NAMALWA (cell line): ENCODE results near the gene TSSK2.
A peak's percentile ranks its signal among the peaks of the same experiment; 100 is the strongest.
"Not testable (repeated sequence)": the region's sequence is repeated elsewhere in the genome, so short reads cannot be mapped to it uniquely, and the experiment has no call there.

ENCODE experiments used
- DNase-seq: peaks from one replicate; pipeline ENCODE4 v3.0.0-alpha.2; 2015; ENCODE audit warnings: low spot score

Gene TSSK2

DNA sequence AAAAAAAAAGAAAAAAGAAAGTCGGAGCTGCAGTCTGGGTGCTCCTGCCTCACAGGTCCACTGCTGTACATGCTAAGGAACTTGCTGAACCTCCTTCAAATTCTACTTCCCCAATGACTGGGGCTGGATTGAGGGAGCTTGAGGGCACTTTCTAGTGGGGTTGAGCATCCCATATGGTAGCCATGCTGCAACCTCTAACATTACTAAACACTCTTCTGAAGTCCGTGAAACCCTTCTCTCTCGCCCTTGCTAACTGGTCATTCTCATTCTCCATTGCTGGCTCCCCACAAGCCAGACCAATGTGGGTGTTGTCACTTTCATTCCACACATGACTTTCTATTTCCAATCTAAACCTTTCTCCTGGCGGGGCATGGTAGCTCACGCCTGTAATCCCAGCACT is 12.1 kb downstream of the TSSK2 start:
- DNase-seq = no peak

GRCh38 chr22:19143967-19144400 is 12.9 kb downstream of the TSSK2 start:
- peak; percentile 54 for DNase-seq

DNA sequence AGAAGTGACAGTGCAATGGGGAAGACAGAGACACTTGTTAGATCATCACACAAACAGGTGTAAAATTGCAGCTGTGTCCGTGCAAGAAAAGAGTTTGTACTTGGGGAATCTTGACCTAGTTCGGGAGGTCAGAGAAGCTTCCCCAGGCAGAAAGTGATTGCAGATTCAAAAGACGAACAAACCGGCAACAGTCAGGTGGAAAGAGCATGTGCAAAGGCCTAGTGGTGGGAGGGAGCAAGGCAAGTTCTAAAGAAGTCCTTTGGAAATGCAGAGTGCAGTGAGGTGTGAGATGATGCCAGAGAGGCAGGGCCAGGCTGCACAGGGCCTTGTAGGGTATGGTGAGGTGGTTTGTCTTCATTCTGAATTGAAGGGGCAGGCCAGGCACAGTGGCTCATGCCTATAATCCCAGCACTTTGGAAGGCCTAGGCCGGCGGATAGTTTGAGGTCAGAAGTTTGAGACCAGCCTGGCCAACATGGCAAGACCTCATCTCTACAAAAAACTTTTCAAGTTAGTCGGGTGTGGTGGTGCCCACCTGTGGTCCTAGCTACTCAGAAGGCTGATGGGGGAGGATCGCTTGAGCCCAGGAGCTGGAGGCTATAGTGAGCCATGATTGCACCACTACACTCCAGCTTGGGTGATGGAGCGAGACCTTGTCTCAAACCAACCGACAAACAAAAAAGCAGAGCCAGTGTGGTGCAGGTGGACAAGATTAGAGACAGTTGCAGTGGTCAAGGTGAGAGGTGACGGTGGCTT is 15.3 kb downstream of the TSSK2 start:
- DNase-seq = peak; percentile 49

DNA sequence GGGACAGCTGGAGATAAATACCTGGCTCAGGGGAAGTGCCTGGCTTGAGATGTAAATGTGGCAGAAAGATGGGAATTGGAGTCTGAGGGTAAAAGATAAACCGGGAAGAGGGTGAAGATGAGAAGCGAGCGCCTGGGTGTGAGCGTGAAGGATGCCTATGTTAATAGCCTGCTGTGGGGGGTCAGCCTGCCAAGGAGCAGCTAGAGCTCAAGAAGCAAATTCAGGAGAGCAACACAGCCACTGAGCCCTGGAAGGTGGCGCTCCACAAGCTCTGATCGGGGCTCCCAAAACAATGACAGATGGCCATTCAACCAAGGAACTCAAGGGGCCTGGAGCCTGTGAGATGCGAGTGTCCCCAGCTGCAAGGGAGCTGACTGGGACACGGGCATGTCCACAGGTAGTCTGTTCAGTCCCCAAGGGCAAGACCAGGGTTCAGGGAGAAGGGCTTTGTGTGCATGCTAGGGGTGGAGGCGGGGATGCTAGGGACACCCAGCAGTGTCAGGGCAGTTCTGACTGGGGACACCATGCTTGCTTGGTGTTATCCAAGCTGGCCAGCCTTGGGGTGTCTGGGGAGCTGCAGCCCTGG is 16.2 kb downstream of the TSSK2 start:
- DNase-seq = no peak

- DNase-seq = no peak
These were observed 17.4 kb downstream of the TSSK2 start for GRCh38 chr22:19148417-19149046.

DNA sequence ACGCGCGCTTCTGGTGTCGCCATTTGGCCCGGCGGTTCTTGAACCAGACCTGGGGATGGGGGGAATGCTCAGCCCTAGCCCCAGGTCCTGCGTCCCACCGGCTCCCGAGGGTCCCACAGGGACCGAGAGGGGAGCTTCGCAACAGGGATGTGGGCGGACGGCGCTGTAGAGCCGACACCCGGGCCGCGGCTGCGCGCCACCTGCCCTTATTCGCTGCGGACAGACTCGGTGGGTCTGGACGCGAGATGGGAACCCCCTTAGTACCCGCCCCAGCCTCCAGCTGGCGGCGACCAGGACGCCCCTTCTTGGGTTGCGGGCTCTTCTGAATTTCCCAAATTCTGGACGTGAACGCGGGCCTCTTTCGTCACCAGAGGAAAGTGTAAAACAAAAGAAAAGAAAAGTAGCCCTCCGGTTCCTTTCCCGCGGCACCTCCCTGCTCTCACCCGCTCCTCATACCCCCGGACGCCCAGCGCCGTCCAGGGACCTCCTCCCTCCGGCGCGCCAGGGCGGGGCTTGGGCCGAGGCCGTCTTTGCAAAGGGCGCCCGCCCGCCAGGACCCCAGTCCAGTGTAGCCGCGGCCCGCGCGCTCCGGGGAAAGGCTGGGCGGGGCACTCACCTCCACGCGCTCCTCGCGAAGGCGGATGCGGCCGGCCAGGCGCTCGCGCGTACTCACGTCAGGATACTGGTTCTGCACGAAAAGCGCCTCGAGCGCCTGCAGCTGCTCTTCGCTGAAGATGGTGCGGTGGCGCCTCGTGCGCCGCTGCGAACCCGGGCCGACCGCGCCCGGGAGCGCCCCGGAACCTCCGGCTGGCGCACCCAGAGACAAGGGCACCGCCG is 18.2 kb downstream of the TSSK2 start:
- DNase-seq = no peak

DNA sequence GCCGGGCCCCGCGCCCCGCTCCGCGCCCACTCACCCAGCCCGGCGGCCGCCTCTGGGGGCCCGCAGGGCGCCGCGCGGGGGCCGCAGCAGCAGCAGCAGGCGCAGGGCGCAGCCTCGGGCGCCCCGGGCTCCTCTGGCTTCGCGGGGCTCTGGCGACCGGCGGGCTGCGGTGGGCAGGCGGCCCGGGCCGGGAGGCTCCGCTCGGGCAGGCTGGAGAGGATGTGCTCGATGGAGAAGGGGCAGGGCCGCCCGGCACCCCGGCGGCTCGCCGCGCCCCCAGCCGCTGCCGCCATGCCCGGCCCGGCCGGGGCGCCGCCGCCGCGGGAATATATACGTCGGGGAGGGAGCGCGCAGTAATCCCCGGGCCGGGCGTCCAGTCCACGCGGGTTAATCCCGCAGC is 18.9 kb downstream of the TSSK2 start, which contains the start of gene GSC2:
GSC2 (minus strand) TSS at position 302 of the 400 bp plus-strand sequence; CDS start at position 293, 9 bp downstream.
- DNase-seq = no peak

- DNase-seq = no peak
These were observed 19.6 kb downstream of the TSSK2 start for GRCh38 chr22:19150482-19151328.

- DNase-seq = no peak
These were observed 20.5 kb downstream of the TSSK2 start for GRCh38 chr22:19151329-19152191.

- DNase-seq = no peak
These were observed 22.1 kb downstream of the TSSK2 start for GRCh38 chr22:19152942-19153883.

DNA sequence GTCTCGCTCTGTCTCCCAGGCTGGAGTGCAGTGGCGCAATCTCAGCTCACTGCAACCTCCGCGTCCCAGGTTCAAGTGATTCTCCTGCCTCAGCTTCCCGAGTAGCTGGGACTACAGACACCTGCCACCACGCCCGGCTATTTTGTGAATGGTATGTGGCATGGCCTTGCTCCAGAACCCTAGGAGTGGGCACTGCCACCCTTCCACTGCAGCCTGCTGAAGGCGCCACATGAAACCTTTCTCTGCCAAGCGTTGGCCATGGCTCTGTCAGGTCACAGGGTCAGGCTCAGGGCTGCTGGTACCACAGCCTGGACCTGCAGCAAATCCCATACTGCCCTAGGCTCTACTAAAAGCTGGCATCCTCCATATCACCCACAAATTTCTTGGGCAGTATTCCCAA is 25.0 kb downstream of the TSSK2 start:
- not testable (repeated sequence) for DNase-seq

GRCh38 chr22:19158649-19159048 is 27.5 kb downstream of the TSSK2 start:
- not testable (repeated sequence) for DNase-seq

GRCh38 chr22:19164425-19164824 is 33.3 kb downstream of the TSSK2 start:
- no peak for DNase-seq

- no peak for DNase-seq
These were observed 35.3 kb downstream of the TSSK2 start for GRCh38 chr22:19166421-19166820.

DNA sequence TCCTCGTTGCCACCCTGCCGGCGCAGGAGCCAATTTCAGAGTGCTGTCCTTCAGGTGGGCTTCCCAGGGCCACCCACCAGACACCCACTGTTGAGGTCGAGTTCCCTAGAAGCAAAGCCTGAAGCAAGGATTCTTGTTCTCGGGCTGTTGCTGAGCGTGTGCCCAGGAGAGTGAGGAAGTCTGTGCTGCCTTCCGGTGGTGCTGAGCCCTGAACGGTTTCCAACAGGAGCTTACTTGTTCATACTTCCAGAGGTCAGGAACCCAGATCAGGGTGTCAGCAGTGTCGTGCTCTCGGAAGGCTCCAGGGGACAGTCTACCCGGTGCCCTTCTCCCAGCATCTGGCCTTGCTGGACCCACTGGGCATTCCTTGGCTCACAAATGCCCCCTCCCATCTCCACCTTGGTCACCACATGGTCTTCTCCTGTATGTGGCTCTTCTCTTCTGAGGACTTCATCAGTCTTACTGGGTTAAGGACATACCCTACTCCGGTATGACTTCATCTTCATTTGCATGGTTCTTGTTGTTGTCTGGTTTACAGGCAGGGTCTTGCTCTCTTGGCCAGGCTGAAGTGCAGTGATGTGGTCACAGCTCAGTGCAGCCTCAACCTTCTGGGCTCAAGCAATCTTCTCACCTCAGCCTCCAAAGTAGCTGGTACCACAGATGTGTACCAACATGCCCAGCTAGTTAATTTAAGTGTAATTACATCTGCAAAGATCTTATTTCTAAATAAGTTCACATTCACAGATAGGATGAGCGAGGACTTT is 36.2 kb downstream of the TSSK2 start:
- no peak for DNase-seq

DNA sequence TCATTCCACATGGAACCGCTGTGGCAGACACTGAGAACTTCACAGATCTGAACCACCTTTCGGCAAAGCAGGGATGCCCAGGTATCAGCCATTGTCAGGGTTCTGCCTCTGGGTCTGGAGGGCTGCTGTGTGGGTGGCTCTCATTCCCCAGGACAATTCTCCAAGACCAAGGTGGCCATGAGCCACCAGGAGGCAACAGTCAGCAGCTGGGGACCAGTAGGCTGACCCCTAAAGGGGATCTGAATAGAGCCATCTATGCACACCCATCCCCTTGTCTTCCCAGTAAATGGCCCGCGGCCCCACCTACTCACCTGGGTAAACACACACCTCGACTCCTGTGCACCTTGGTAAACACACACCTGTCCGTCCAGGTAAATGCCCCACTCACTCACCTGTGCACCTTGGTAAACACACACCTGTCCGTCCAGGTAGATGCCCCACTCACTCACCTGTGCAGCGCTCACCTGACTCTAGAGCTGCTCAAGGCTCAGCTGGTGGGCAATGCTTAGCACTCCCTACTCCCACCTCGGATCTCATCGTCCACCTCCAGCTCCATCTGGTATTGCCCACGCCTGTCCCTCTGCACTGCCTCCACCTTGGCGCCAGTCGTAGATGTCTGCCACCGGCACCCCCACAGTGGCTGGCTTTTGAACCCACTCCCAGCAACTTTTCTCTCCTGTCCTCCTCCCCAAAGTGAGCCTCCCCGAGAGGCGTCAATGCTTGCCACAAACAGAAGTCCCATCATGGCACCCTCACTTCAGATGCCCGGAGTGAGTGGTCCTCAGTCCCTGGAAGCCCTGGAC is 37.2 kb downstream of the TSSK2 start:
- no peak for DNase-seq
